Activated naive CD8-positive, alpha-beta T cell treated with anti-CD3 and anti-CD28 coated beads, Interleukin-2, amount 50 U/mL, for 16 hours (primary cell): Measurements from ENCODE around the gene CD6.

Source experiments
- DNase-seq: peaks from one replicate; pipeline ENCODE4 v3.0.0-alpha.2; 2020; ENCODE audit warnings: low read depth, low spot score

The CD6 gene

DNA sequence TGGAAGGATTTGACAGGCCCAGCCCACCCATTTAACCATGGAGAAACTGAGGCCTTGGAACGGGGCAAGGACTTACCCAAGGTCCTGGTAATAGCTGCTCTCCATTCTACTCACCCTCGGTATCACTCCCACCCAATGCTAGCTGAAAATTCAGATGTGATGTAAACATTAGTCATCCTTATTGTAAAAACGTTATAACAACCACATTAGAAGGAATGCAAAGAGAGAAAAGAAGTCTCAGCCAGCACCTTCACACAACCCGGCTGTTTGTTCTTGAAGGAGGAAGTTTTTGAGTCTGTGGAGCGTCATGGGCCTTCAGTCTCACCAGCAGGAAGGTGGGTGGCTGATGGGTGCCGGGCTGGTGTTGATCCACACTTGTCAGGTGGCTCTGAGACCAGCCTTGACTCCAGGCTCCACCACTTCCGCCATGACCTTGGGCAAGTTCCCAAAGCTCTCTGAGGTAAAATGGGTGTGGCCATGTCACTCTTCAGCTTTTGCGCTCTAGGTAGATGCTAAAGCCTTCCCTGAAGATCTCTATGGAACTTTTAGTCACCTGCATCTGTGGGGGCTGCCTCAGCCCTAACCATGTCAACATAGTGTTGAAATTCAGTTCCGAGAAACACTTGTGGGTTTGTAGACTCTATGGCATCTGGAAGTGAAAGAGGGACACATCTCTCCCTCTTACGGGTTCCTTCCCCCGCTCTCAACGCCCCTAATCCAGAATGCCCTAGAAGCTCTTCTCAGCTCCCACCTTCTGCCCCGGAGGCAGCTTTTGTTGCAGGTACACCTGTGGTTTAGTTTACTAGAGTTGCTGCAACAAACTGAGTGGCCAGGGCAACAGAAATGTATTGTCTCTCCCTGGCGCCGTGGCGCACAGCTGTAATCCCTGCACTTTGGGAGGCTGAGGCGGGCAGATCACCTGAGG, 14.8 kb downstream of the CD6 start:
- DNase-seq = peak; percentile 82

DNA sequence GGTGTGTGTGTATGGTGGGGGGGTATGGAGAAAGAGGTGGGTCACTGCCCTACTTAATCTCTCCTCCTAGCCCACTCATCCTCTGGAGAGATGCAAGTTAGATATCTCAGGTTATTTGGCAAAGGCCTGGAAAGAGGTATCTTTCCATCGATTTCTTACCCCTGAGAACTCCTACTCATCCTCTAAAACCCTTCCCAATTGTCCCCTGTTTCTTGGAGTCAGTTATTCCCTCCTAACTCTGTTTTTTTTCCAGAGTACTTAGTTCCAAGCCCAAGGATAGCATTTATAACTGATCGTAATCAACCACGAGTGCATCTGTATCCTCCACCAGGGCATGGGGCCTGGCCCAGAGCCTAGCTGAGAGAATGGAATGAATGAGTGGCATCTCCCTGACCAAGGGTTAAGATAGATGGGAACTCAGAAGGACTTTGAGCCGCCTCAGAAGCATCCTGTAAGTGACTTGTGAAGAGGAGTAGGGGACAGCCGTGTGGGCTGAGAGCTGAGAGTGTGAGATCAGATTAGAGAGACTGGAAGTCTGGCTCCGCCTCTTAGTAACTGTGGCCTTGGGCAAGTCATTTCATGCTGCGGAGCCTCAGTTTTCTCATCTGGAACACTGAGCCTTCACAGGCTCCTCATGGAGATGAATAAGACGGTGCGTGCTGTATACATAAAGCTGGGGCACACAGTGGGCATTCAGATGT, 16.2 kb downstream of the CD6 start:
- no peak for DNase-seq

DNA sequence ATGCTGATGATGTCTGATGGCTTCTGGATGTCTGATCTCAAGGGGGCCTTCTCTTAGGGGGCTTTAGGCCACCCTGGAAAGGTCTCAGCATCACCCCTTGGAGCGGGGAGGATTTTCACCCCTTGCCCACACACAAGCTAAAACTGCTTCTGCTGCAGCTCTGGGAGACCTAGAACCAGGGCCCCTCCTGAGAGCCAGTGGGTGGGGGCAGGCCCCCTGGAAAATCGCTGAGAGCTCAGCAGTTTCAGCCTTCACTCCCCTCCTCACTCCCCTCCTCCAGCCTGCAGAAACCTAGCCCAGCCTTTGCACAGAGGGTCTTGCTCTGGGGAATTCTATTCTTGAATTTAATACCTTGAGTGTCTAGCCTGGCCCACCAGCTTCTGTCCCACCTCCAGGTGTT, 17.2 kb downstream of the CD6 start:
- no peak for DNase-seq

DNA sequence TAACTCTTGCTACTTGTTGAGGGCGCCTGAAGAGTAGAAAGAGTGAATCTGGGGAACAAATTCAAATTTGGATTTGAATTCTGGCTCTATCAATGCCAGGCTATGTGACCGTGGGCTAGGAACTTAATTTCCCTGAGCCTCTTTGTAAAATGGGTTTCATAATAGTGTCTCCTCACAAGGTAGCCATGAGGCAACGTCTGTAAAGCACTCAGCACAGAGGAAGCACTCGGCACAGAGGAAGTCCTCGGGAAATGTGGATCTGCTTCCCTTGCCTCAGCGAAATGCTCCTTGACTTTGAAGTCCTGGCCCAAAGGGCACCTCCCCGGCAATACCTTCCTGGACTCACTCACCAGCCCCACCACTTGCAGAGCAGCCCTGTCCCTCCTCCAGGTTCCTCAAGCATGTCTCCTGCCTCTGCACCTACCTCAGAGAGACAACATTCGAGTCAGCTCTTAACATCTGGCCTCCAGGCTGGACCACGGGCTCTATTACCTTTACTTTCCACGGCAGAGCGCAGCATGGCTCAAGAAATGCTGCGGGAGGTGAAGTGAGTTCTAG, 17.7 kb downstream of the CD6 start:
- no peak for DNase-seq

DNA sequence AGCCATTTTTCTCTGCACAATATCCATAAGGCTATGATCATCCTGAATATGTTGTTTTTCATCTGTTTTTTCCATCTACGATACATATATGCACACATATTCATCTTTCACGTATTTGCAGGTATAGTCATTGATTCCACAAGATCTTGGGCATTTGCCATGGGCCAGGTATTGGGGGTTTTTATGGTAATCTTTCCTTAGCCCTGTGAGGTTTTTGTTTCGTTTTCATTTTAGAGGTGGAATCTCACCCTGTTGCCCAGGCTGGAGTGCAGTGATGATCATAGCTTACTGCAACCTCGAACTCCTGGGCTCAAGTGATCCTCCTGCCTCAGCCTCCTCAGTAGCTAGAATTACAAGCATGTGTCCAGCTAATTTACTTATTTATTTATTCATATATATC, 20.0 kb downstream of the CD6 start:
- DNase-seq = no peak

DNA sequence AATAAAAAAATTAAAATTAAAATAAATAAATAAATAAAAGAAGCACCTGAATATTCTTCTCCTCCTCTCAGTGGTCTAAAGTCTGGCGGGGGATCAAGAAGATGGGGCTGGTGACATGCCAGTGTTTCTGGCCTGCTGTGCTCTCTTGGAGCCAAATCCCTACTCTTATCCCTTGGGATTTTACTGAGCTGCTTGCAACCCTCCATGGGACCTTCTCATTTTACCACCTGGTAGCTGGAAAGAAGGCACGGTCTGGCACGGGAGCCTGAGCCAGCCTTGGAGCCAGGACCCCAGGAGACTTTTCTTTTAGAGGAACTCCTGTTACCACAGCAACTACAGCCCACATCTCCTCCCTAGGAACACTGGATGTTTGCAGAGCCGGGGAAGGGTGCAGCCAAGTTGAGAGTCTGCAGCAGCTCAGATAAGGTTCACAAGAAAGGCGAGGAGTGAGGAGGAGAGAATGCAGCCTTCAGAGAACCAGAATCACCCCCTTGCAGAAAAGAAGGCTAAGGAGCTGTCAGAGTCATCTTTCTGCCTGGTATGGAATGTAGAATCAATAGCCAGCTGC, 21.4 kb downstream of the CD6 start:
- DNase-seq = no peak

DNA sequence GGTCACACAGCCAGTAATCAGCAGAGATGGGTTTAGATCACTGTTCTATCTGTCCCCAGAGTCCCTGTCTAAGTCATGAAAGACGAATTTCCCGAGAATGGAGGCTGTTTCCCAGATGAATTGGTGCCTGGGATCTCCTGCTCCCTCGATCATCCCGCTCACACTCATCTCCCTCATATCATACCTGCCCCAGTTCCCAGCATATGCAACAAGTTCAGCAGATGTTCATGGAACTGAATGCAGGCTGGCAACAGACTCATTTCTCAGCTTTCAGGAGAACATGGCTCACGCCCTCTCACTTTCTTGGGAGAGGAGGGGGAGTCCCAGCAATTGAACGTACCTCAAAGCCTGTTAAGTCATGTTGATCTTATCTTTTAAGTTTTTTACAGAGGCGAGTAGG, 22.1 kb downstream of the CD6 start:
- DNase-seq = no peak

DNA sequence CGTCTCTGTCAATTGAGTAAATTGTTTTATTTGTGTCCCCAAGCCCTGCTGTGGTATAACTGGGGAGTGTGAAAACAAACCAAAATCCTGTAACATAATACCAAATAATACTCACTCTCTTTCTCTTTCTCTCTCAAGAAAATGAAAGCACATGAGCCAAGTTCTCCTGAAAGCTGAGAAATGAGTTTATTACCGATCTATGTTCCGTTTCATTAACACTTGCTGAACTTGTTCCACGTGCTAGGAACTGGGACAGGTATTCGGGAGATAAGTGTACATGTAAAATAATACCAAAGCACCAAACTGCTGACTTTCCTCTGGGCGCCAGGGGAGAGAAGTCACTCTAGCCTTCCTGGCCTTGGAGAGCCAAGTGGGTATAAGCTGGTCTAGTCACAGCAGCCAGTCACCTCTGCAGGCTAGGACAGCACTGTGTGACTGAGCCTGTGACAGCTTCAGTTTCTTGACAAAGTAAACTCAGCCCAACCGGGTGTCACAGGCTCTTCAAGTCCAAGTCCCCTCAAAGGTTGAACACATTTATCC, 23.1 kb downstream of the CD6 start:
- no peak for DNase-seq

DNA sequence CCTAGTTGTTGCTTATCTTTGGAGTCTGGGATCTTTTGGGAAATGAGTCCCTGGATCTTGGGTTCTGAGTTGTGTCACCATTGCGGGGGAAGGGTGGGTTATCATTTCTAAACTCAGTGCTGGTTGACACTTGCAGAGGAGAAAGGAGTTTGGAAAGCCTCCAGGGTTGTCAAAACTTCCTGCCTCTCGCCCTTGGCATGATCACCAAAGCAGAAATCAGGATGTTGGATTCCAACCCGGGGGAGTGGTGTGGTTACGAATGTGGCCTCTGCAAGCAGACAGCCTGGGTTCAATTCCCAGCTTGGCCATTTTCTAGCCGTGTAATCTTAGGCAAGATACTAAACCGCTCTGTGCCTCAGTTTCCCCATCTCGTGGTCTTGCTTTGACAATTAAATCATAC, 24.3 kb downstream of the CD6 start:
- DNase-seq = no peak

DNA sequence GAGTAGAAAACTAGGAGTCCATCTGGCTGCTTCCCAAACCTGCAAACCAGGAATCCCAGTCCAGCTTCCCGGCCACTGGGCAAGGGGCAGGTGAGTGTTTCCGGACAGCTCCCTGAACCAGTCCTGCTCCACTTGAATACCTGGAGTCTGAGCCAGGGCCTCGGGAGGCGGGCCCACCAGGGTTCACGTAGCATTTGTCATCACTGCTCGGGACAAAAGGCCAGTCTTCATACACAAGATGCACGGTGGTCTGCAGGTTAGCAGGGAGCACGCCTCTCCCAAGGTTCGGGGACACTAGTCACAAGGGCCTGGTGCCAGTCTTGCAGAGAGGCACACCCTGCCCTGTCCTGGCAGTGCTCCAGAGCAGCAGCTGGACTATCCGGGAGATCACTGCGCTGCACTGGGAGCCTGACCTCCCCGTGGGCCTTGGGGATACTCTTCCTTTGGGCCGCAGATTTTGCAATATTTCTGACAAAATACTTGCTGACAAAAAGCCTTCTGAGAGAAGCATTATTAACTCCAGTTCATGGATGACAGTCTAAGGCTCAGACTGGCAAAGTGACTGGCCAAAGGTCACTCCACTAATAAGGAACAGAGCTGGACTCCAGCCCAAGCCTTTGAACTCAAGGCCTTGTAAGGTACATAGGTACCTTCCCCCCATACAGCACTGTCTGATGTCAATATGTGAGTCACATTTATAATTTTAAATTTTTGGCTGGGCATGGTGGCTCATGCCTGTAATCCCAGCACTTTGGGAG, 25.1 kb downstream of the CD6 start:
- DNase-seq = no peak

DNA sequence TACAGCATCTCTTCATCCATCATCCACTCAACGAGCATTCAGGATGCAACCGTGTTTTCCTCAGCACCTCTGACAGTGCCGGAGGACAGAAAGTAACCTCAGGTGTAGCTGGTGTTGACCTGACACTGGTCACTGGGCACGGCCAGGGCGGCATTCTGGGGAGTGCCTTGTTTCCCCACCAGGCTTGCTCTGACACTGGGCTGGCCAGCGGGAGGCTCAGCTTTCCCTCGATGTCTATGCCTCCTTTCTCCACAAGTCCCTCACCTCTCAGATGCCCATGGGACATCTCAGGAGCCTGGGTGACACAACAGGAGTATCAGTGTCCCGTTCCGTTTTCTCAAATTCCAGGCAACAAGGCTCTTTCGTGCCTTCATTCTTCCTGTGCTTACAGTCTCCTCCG, 28.9 kb downstream of the CD6 start:
- no peak for DNase-seq

DNA sequence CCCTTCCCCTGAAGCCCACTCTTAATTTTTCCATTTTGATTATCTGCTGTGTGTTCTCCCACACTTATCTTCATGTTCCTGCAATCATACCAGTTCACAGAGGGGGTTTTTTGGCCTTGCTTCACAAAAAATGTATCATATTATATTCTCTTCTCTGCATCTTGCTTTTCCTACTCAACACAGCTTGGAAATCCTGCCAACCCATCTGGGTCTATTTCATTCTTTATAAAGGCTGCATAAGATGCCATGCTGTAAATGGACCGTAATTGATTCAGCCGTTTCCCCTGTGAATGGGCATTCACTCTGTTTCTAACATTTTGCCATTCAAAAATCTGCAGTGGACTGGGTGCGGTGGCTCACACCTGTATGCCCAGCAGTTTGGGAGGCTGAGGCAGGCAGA, 30.5 kb downstream of the CD6 start:
- DNase-seq = no peak

DNA sequence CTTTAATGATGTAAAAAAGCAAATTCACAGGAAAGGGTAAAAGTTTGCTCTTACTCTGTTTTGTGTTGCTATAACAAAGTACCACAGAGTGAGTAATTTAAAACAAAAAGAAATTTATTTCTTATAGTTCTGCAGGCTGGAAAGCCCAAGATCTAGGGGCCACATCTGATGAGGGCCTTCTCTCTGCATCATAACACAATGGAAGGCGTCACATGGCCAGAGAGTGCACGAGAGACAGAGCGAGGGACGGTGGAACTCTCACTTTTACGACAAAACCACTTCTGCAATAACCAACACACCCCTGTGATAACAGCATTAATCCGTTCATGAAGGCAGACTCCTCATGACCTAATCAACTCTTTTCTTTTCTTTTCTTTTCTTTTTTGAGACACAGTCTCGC, 31.1 kb downstream of the CD6 start:
- no peak for DNase-seq

DNA sequence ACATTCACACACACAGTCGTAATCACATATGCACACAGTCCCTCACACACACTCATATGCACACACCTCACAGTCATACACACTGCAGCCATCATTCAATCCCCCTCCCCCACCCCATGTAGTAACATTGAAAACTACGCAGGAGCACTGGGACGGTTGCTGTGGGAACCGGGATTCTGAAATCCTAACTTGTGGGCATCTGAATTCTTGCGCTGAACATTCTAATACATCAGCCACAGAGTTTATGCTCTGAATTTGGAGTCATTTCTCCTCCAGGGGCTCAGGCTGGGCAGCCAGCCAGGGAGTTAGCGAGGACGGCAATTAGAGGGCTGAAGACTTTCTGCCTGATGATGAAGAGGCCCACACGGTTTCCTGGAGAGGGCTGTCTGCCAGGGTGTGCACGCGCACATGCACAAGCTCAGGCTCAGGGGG, 32.7 kb downstream of the CD6 start:
- no peak for DNase-seq

DNA sequence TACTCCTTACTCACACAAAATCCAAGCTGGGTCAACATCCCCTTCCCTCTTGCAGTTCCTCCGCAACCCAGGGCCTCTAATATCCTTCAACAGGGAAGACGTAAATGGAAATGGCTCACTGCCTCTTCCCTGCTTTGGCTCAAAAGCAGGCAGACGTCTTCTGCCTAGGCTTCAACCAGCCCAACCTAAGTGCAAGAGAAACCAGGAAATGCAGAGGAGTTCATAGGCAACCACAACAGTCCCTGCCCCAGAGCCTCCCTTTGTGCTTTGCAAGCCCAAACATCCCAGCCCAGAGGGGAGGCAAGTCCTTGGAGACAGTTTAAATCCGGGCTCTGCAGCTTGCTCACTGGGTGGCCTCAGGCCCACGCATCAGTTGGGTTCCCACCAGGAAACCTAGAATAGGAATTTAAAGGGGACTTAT, 33.3 kb downstream of the CD6 start:
- DNase-seq = no peak

DNA sequence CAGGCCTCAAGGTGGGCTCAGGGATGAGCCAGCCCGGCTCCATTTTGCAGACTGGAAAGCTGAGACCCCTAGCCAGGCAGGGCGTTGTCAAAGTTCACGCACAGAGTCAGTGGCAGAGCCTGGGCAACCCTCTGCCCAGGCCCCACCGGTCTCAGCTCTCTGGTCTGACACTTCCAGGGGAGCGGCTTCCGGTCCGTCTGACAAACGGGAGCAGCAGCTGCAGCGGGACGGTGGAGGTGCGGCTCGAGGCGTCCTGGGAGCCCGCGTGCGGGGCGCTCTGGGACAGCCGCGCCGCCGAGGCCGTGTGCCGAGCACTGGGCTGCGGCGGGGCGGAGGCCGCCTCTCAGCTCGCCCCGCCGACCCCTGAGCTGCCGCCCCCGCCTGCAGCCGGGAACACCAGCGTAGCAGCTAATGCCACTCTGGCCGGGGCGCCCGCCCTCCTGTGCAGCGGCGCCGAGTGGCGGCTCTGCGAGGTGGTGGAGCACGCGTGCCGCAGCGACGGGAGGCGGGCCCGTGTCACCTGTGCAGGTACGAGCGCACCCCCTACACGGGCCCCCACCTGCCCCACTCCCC, 36.0 kb downstream of the CD6 start:
- no peak for DNase-seq

DNA sequence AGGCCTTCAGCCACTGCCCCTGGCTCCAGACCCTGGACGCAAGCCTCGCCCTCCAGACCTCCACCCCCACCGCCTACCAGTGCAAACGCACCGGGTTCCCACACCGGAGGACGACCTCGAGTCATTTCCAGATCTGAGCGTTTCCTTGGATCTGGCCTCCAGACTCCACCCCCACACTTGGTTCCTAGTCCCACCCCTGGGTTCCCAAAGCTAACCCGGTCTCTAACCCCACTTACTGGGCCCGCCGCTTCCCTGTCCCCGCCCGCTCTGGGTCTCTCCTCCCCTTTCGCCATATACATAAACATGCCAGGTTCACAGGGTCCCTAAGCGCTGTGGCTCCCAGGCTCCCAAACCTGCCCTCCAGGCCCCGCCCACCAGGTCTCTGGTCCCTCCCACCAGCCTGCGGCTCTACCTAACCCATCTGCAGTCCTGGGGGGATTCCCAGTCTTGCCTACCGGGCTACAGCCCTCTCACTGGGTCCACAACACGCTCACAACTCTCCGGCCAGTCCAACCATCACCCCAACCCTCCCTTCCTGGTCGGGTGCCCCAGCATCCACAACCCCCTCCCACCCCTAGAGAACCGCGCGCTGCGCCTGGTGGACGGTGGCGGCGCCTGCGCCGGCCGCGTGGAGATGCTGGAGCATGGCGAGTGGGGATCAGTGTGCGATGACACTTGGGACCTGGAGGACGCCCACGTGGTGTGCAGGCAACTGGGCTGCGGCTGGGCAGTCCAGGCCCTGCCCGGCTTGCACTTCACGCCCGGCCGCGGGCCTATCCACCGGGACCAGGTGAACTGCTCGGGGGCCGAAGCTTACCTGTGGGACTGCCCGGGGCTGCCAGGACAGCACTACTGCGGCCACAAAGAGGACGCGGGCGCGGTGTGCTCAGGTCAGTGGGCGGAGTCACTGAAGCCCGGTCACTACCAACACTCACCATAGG, 36.7 kb downstream of the CD6 start:
- DNase-seq = no peak

DNA sequence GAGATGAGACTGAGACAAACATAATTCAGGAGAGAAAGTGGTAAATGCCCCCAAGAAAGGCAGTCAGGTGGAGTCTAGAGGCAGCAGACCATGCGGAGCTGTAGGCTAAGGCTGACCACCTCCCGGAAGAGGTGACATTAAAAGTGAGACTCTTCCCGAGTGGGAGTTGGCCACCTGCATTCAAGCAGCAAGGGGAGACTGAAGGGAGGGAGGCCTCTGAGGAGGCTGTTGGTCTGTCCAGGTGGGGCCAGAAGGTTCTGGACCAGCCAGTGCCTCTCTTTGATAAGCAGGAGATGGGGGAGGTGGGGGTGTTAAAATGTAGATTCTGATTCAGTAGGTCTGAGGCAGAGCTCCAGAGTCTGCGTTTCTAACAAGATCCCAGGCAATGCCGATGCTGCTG, 37.5 kb downstream of the CD6 start:
- no peak for DNase-seq

DNA sequence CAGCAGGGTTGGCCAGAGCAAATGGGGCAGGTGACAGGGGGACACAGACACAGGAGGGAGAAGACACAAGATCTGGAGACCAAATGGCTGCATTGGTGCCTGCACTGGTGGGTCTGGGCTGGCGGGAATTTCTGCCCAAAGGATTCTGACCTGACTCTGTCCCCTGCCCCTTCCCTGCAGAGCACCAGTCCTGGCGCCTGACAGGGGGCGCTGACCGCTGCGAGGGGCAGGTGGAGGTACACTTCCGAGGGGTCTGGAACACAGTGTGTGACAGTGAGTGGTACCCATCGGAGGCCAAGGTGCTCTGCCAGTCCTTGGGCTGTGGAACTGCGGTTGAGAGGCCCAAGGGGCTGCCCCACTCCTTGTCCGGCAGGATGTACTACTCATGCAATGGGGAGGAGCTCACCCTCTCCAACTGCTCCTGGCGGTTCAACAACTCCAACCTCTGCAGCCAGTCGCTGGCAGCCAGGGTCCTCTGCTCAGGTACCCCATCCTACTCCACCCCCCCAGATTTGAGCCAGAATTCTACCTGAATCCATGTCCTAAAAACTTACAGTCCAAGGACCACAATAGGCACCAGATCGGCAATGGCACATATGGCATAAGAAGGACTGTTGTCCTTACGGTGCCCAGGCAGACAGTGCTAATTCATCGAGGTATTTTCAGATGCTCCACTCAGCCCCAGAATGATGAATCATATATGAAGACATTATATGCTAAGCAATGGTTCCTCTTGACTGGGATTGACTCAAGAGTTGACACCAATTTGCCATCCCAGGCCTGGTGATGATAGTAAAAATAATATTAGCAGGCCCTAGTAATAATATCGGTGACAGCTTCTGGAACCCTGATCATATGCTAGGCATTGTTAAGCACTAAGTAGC, 38.2 kb downstream of the CD6 start:
- DNase-seq = no peak
